Mucosa of descending colon (tissue), 3 donors: Measurements from ENCODE around the gene TWSG1. TPM values are rescaled to one million over a fixed set of nuclear protein-coding genes. Genes with fewer than 3 reads are reported as not detected.

Source experiments
- ATAC-seq: fragments of 200-7000 bp; cut with Tn5 transposase; one replicate; pipeline ENCODE4 v1.9.1; 2020; ENCODE audit warnings: mild to moderate bottlenecking, moderate library complexity
- DNase-seq, 3 donors: peaks; one replicate each; pipeline ENCODE4 v3.0.0-alpha.2; 2020
- H3K36me3 ChIP-seq: fragments of 200-600 bp; one replicate; pipeline ENCODE4 v1.8.0; 2021; ENCODE audit warnings: low read depth, mild to moderate bottlenecking
- H3K4me1 ChIP-seq: fragments of 200-600 bp; one replicate; pipeline ENCODE4 v1.8.0; 2021; ENCODE audit warnings: low read depth, mild to moderate bottlenecking
- H3K4me3 ChIP-seq: fragments of 200-600 bp; one replicate; pipeline ENCODE4 v1.8.0; 2021; ENCODE audit warnings: mild to moderate bottlenecking
- H3K9me3 ChIP-seq: fragments of 200-600 bp; one replicate; pipeline ENCODE4 v1.8.0; 2021; ENCODE audit warnings: mild to moderate bottlenecking
- intact Hi-C, 2 donors: fragments of 100-400 bp; cut with DNase I in 1 of 2; cut with micrococcal nuclease in 1 of 2; formaldehyde crosslinking; loops; one replicate each; pipeline versions ENCODE4 v1.11.0 to v1.11.1; 2022; cut with DNase I, micrococcal nuclease
- total RNA-seq, 3 donors: library from RNA; stranded (reverse); fragmentation: NEBNext Ultra II Directional in 2 of 3; extraction: Animal tissue kit (Norgen Biotek cat#: 25700) in 2 of 3; gene quantifications; one replicate each; pipeline versions ENCODE4 v1.2.1 to v1.2.4, GENCODE V29; 2021 to 2023
- TF ChIP-seq, protein P1 (sequence below): fragments of 200-600 bp; IDR thresholded peaks from one replicate; pipeline ENCODE4 v1.8.0; 2022; ENCODE audit warnings: antibody characterized with exemption, mild to moderate bottlenecking
- donor health status: DM: no; HTN: no; CAD: no; lungs with moderate emphysema.
- donor health status: DM: no; HTN: no; CAD: no.
- donor health status: DM: no; HTN: yes; CAD: no.

The TWSG1 gene
- total RNA-seq, 3 donors from 2014 or later, result 10.5 to 45.3 (median 17.8) TPM

DNA sequence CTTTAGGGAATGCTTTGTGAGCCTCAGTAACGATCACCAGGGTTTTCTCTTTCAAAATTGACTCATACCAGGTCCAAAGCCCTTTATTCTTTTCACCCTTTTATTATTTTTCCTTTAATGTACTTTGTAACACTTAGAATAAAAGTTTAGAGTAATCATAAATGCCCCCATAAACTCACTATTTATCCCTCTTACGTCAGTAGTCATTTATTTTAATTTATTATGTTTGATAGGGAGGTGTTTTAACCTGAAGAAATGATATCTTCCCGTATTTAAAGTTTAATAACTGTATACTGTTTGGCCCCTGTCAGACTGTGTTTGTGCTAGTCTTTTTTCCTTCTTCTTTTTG, 1.1 kb downstream of the TWSG1 start:
- TF ChIP-seq, protein P1, sequence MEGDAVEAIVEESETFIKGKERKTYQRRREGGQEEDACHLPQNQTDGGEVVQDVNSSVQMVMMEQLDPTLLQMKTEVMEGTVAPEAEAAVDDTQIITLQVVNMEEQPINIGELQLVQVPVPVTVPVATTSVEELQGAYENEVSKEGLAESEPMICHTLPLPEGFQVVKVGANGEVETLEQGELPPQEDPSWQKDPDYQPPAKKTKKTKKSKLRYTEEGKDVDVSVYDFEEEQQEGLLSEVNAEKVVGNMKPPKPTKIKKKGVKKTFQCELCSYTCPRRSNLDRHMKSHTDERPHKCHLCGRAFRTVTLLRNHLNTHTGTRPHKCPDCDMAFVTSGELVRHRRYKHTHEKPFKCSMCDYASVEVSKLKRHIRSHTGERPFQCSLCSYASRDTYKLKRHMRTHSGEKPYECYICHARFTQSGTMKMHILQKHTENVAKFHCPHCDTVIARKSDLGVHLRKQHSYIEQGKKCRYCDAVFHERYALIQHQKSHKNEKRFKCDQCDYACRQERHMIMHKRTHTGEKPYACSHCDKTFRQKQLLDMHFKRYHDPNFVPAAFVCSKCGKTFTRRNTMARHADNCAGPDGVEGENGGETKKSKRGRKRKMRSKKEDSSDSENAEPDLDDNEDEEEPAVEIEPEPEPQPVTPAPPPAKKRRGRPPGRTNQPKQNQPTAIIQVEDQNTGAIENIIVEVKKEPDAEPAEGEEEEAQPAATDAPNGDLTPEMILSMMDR, result no peak

DNA sequence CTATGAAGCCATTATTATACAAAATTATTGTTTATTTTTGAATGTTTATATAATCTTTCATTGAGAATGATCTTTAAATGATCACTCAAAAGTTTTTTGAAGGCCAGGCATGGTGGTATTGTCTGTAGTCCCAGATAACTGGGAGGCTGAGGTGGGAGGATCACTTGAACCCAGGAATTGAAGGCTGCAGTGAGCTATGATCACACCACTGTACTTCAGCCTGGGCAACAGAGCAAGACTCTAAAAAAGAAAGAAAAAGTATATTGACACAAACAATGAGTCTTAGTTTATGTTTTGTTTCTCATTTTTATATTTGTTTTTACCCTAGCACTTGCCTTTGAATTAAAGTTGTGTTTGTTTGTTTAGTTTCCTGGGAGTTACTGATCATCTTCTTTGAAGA, 2.3 kb downstream of the TWSG1 start:
- H3K4me1 ChIP-seq, result peaks cover 4% of the 10 kb centered on the region
- no peak overlapping the region for H3K4me3 ChIP-seq
- ATAC-seq, result no peak
- no peak for DNase-seq
- TF ChIP-seq, protein P1, result no peak
- intact Hi-C loops, result loop anchor here in 1 of 2 donors (10.0 kb wide), 2 partner anchors 62 to 262 kb away; no protein-coding TSS in a partner anchor
- H3K9me3 ChIP-seq, result no peaks in the 10 kb centered on the region
- H3K36me3 ChIP-seq, result no peaks in the 10 kb centered on the region

More for the DNA sequence above, 1.1 kb downstream of the TWSG1 start:
- intact Hi-C loops, result loop anchor here in 1 of 2 donors (10.0 kb wide), 2 partner anchors 61 to 261 kb away; no protein-coding TSS in a partner anchor
- Histone ChIP-seq H3K9me3 (no peaks in the 10 kb centered on the region), H3K36me3 (no peaks in the 10 kb centered on the region), H3K4me3 (no peak overlapping the region), H3K4me1 (peaks cover 4% of the 10 kb centered on the region)
- DNase-seq, result no peak
- ATAC-seq, result no peak

GRCh38 chr18:9337873-9338272, 3.3 kb downstream of the TWSG1 start:
- TF ChIP-seq, protein P1, result no peak
- no peak for DNase-seq
- ATAC-seq, result no peak
- intact Hi-C loops, result loop anchor here in 1 of 2 donors (10.0 kb wide), 2 partner anchors 63 to 263 kb away; no protein-coding TSS in a partner anchor
- Histone ChIP-seq H3K4me3 (no peak overlapping the region), H3K9me3 (no peaks in the 10 kb centered on the region), H3K4me1 (peaks cover 4% of the 10 kb centered on the region), H3K36me3 (no peaks in the 10 kb centered on the region)

DNA sequence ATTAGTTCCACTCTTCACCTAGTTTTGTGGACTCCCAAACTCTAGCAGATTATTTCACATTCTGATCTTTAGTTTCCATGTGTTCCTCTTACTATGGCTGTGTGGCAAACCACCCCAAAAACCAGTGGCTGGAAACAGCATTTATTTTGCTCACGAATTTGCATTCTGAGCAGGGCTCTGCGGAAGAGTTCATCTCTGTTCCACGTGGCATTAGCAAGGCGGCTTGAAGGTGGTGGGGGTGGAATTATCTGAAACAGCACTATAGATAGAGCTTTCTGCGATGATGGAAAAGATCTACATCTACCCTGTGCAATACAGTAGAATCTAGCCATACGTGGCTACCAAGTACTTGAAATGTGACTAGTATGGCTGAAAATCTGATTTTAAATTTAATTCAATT, 5.9 kb downstream of the TWSG1 start:
- TF ChIP-seq, protein P1, result no peak
- peaks cover 4% of the 10 kb centered on the region for H3K4me1 ChIP-seq
- no peaks in the 10 kb centered on the region for H3K9me3 ChIP-seq
- no peak for DNase-seq
- H3K4me3 ChIP-seq, result no peak overlapping the region
- intact Hi-C loops, result no loop called here
- no peaks in the 10 kb centered on the region for H3K36me3 ChIP-seq
- no peak for ATAC-seq

GRCh38 chr18:9343577-9343976, 9.0 kb downstream of the TWSG1 start:
- TF ChIP-seq, protein P1, result no peak
- ATAC-seq, result no peak

GRCh38 chr18:9346775-9347174, 12.2 kb downstream of the TWSG1 start:
- Histone ChIP-seq H3K4me1 (no peaks in the 10 kb centered on the region), H3K9me3 (no peaks in the 10 kb centered on the region), H3K36me3 (no peaks in the 10 kb centered on the region), H3K4me3 (no peak overlapping the region)
- no peak for DNase-seq
- intact Hi-C loops, result no loop called here
- TF ChIP-seq, protein P1, result no peak
- no peak for ATAC-seq

More at GRCh38 chr18:9343577-9343976, 9.0 kb downstream of the TWSG1 start:
- Histone ChIP-seq H3K36me3 (no peaks in the 10 kb centered on the region), H3K4me3 (no peak overlapping the region), H3K4me1 (no peaks in the 10 kb centered on the region), H3K9me3 (no peaks in the 10 kb centered on the region)
- DNase-seq, result no peak
- intact Hi-C loops, result no loop called here
